DOHH2 (cell line): Measurements from ENCODE around the gene TEX48.

Source experiments
- EZH2phosphoT487 ChIP-seq: fragments of 200-600 bp; sonication (generic); IDR thresholded peaks from 2 replicates; pipeline ENCODE4 v1.6.1; 2017; ENCODE audit warnings: borderline replicate concordance, mild to moderate bottlenecking, antibody characterized with exemption, low read length, moderate library complexity, mixed read lengths
- TF ChIP-seq, protein P1 (sequence below): fragments of 200-600 bp; sonication (generic); IDR thresholded peaks from one replicate; pipeline ENCODE4 v1.5.1; 2014; ENCODE audit warnings: antibody characterized with exemption, mild to moderate bottlenecking, low read depth, low read length; ENCODE audit not compliant: poor library complexity, severe bottlenecking

DNA sequence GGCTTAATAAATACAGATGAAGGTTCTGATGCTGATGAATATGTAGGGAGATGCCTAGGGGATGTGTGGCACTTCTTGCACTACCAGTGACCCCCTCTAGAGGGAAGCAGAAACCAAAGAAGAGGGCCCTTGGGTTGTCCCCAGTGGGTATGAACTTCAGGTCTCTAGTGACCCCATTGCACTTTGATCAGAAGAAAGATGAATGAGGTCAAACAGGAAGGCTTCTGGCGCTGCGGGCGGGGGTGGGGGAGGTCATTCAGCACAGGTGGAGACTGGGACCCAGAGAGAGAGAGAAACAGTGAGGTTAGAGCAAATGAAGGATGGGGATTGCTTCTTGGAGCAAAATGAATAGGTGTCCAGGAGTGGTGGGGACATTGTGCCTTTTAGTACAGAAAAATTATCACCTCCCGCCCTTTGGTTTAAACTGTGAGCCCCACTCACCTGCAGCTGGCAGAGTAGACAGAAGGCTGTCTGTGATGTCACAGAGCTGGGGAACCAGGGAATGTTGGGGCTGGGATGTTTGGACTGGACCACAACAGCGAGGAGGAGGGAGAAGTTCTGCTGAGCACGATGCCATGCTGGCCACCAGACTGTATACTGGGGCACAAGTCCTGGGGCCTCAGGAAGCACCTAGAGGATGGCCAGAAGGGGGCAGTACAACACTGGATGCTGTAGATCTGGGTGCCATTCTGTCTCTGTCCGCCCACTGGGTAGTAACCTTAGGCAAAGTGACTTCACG is at the start of gene TEX48:
- TF ChIP-seq, protein P1, sequence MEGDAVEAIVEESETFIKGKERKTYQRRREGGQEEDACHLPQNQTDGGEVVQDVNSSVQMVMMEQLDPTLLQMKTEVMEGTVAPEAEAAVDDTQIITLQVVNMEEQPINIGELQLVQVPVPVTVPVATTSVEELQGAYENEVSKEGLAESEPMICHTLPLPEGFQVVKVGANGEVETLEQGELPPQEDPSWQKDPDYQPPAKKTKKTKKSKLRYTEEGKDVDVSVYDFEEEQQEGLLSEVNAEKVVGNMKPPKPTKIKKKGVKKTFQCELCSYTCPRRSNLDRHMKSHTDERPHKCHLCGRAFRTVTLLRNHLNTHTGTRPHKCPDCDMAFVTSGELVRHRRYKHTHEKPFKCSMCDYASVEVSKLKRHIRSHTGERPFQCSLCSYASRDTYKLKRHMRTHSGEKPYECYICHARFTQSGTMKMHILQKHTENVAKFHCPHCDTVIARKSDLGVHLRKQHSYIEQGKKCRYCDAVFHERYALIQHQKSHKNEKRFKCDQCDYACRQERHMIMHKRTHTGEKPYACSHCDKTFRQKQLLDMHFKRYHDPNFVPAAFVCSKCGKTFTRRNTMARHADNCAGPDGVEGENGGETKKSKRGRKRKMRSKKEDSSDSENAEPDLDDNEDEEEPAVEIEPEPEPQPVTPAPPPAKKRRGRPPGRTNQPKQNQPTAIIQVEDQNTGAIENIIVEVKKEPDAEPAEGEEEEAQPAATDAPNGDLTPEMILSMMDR: peak; percentile 73
- TF ChIP-seq EZH2phosphoT487: no peak
